ENCODE results near the gene CAPN8. TPM values are rescaled to one million over a fixed set of nuclear protein-coding genes. Genes with fewer than 3 reads are reported as not detected.

Gene CAPN8
- total RNA-seq, 1 donor: not detected

GRCh38 chr1:223531742-223532341, 133.7 kb downstream of the CAPN8 start:
- Histone ChIP-seq H3K4me1 (ENCODE audit: insufficient read depth, low read length) (no peaks in the 10 kb centered on the region), H3K4me3 (ENCODE audit: insufficient read depth, low read length) (no peak overlapping the region), H3K79me2 (ENCODE audit: insufficient read depth, low read length) (no peaks in the 10 kb centered on the region), H3K27me3 (ENCODE audit: insufficient read depth, low read length) (peaks cover 36% of the 10 kb centered on the region), H3K9me3 (ENCODE audit: low read depth, low read length) (no peaks in the 10 kb centered on the region), H3K36me3 (ENCODE audit: insufficient read depth, low read length) (no peaks in the 10 kb centered on the region), H2AFZ (ENCODE audit: low read length) (no peak overlapping the region), H4K20me1 (ENCODE audit: insufficient read depth, low read length) (no peaks in the 10 kb centered on the region), H3K27ac (ENCODE audit: low read depth, low read length) (no peak overlapping the region), H3K4me2 (ENCODE audit: insufficient read depth, low read length) (no peak overlapping the region)
- DNase-seq (ENCODE audit: insufficient read length, low spot score, missing footprints): no peak
- peak; percentile 90 for TF ChIP-seq CTCF (IDR thresholded peaks at IDR 0.05; ENCODE audit: extremely low read depth, low read depth, low read length)

- H3K4me2 ChIP-seq (ENCODE audit: insufficient read depth, low read length): no peak overlapping the region
- no peaks in the 10 kb centered on the region for H4K20me1 ChIP-seq (ENCODE audit: insufficient read depth, low read length)
- no peaks in the 10 kb centered on the region for H3K36me3 ChIP-seq (ENCODE audit: insufficient read depth, low read length)
- no peak overlapping the region for H3K4me3 ChIP-seq (ENCODE audit: insufficient read depth, low read length)
- no peaks in the 10 kb centered on the region for H3K9me3 ChIP-seq (ENCODE audit: low read depth, low read length)
- H3K27ac ChIP-seq (ENCODE audit: low read depth, low read length): no peak overlapping the region
- H2AFZ ChIP-seq (ENCODE audit: low read length): no peak overlapping the region
- H3K27me3 ChIP-seq (ENCODE audit: insufficient read depth, low read length): peaks cover 35% of the 10 kb centered on the region
- DNase-seq (ENCODE audit: insufficient read length, low spot score, missing footprints): no peak
- H3K4me1 ChIP-seq (ENCODE audit: insufficient read depth, low read length): no peaks in the 10 kb centered on the region
- no peak for TF ChIP-seq CTCF (IDR thresholded peaks at IDR 0.05; ENCODE audit: extremely low read depth, low read depth, low read length)
- no peaks in the 10 kb centered on the region for H3K79me2 ChIP-seq (ENCODE audit: insufficient read depth, low read length)
These were observed 139.5 kb downstream of the CAPN8 start for GRCh38 chr1:223525957-223526356.

GRCh38 chr1:223525546-223525945, 140.0 kb downstream of the CAPN8 start:
- Histone ChIP-seq H3K36me3 (ENCODE audit: insufficient read depth, low read length) (no peaks in the 10 kb centered on the region), H4K20me1 (ENCODE audit: insufficient read depth, low read length) (no peaks in the 10 kb centered on the region), H2AFZ (ENCODE audit: low read length) (no peak overlapping the region), H3K27me3 (ENCODE audit: insufficient read depth, low read length) (peaks cover 34% of the 10 kb centered on the region), H3K27ac (ENCODE audit: low read depth, low read length) (no peak overlapping the region), H3K4me2 (ENCODE audit: insufficient read depth, low read length) (no peak overlapping the region), H3K4me3 (ENCODE audit: insufficient read depth, low read length) (no peak overlapping the region), H3K79me2 (ENCODE audit: insufficient read depth, low read length) (no peaks in the 10 kb centered on the region), H3K9me3 (ENCODE audit: low read depth, low read length) (no peaks in the 10 kb centered on the region), H3K4me1 (ENCODE audit: insufficient read depth, low read length) (no peaks in the 10 kb centered on the region)
- no peak for DNase-seq (ENCODE audit: insufficient read length, low spot score, missing footprints)
- TF ChIP-seq CTCF (IDR thresholded peaks at IDR 0.05; ENCODE audit: extremely low read depth, low read depth, low read length): no peak

- no peak for TF ChIP-seq CTCF (IDR thresholded peaks at IDR 0.05; ENCODE audit: extremely low read depth, low read depth, low read length)
- Histone ChIP-seq H3K9me3 (ENCODE audit: low read depth, low read length) (no peaks in the 10 kb centered on the region), H3K27me3 (ENCODE audit: insufficient read depth, low read length) (peaks cover 34% of the 10 kb centered on the region), H2AFZ (ENCODE audit: low read length) (no peak overlapping the region), H3K79me2 (ENCODE audit: insufficient read depth, low read length) (no peaks in the 10 kb centered on the region), H3K36me3 (ENCODE audit: insufficient read depth, low read length) (no peaks in the 10 kb centered on the region), H4K20me1 (ENCODE audit: insufficient read depth, low read length) (no peaks in the 10 kb centered on the region), H3K4me2 (ENCODE audit: insufficient read depth, low read length) (no peak overlapping the region), H3K4me3 (ENCODE audit: insufficient read depth, low read length) (no peak overlapping the region), H3K4me1 (ENCODE audit: insufficient read depth, low read length) (no peaks in the 10 kb centered on the region), H3K27ac (ENCODE audit: low read depth, low read length) (no peak overlapping the region)
- DNase-seq (ENCODE audit: insufficient read length, low spot score, missing footprints): no peak
These were observed 140.5 kb downstream of the CAPN8 start for GRCh38 chr1:223524930-223525451.

Measured in osteoblast (primary cell).